ENCODE data around the gene H3-3A.

The H3-3A gene

GRCh38 chr1:226054519-226055327 lies 7.8 kb upstream of the H3-3A start:
- no peak for DNase-seq

GRCh38 chr1:226059709-226060108 lies 2.8 kb upstream of the H3-3A start:
- DNase-seq, result no peak

- DNase-seq, result no peak
These were observed 2.1 kb upstream of the H3-3A start for GRCh38 chr1:226060427-226060826.

- DNase-seq, result no peak
These were observed 1.3 kb upstream of the H3-3A start for GRCh38 chr1:226061068-226061840.

- DNase-seq, result peak; percentile 14 to 60
These were observed 517 bp upstream of the H3-3A start for GRCh38 chr1:226061841-226062557.

- DNase-seq, result no peak
These were observed 884 bp downstream of the H3-3A start for GRCh38 chr1:226063224-226063976.

- no peak for DNase-seq
These were observed 1.7 kb downstream of the H3-3A start for GRCh38 chr1:226063977-226064815.

GRCh38 chr1:226064816-226065248 lies 2.3 kb downstream of the H3-3A start:
- DNase-seq, result no peak

GRCh38 chr1:226066415-226067078 lies 4.0 kb downstream of the H3-3A start:
- DNase-seq, result no peak

- no peak for DNase-seq
These were observed 7.4 kb downstream of the H3-3A start for GRCh38 chr1:226069811-226070489.

- no peak for DNase-seq
These were observed 9.8 kb downstream of the H3-3A start for GRCh38 chr1:226072347-226072746.

- DNase-seq, result no peak
These were observed 10.9 kb downstream of the H3-3A start for GRCh38 chr1:226073184-226073950.

- DNase-seq, result no peak
These were observed 11.5 kb downstream of the H3-3A start for GRCh38 chr1:226074046-226074445.

- no peak for DNase-seq
These were observed 13.9 kb downstream of the H3-3A start for GRCh38 chr1:226076378-226076777.

GRCh38 chr1:226078374-226078773 lies 15.9 kb downstream of the H3-3A start:
- no peak for DNase-seq

GRCh38 chr1:226082587-226082917 lies 20.0 kb downstream of the H3-3A start:
- no peak for DNase-seq

- no peak for DNase-seq
These were observed 20.4 kb downstream of the H3-3A start for GRCh38 chr1:226082959-226083301.

GRCh38 chr1:226083302-226084101 lies 21.0 kb downstream of the H3-3A start:
- DNase-seq, result peak; percentile 10 to 21

GRCh38 chr1:226085675-226086285 lies 23.3 kb downstream of the H3-3A start:
- DNase-seq, result no peak

Measured in NCI-H187 (cell line).